Measurements from ENCODE around the gene CUEDC2. TPM values are rescaled to one million over a fixed set of nuclear protein-coding genes. Genes with fewer than 3 reads are reported as not detected.

CUEDC2 gene
- total and polyA plus RNA-seq, 5 donors: 68.7 to 94.6 (median 73.1) TPM

DNA sequence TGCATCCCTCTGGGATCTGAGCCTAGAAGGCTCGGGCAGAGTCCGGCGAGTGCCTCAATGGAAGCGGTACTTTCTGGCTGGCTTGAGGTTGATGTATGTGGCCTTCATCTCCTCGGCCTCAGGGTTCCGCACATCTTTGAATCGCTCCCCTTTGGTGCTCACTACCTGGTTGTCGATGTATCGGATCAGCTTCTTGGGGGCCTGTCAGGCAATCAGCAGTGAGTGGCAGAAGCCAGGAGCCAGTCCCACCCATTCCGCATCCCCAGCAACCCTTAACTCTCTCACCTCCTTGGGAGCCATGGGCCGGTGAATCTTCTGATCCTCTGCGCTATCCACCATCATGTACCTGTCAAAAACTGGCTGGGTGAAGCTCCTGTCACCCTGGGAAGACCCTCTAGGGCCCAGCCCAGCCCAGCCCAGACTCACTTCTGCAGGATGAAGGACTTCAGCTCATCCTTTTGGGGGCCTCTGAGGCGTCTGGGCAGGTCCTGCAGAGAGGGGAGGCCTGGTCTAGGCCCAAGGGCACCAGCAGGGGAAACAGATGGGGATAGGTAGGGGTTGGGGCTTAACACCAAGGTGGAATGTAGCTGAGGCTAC, 8.9 kb downstream of the CUEDC2 start:
- H3K9me3 ChIP-seq (ENCODE audit: control insufficient read depth, low read length): no peaks in the 10 kb centered on the region
- H3K27ac ChIP-seq (ENCODE audit: low read length): no peak overlapping the region
- intact Hi-C loops (cut with DNase I): no loop called here
- H3K4me3 ChIP-seq (ENCODE audit: low read length): no peak overlapping the region
- 90% methylated on average over 13 of the region's 13 CpGs for WGBS
- H3K27me3 ChIP-seq (ENCODE audit: control insufficient read depth, insufficient read depth): no peaks in the 10 kb centered on the region
- DNase-seq: no peak
- peaks cover 3% of the 10 kb centered on the region for H3K4me1 ChIP-seq (ENCODE audit: control insufficient read depth, insufficient read depth, low read length)
- no peak for ATAC-seq

DNA sequence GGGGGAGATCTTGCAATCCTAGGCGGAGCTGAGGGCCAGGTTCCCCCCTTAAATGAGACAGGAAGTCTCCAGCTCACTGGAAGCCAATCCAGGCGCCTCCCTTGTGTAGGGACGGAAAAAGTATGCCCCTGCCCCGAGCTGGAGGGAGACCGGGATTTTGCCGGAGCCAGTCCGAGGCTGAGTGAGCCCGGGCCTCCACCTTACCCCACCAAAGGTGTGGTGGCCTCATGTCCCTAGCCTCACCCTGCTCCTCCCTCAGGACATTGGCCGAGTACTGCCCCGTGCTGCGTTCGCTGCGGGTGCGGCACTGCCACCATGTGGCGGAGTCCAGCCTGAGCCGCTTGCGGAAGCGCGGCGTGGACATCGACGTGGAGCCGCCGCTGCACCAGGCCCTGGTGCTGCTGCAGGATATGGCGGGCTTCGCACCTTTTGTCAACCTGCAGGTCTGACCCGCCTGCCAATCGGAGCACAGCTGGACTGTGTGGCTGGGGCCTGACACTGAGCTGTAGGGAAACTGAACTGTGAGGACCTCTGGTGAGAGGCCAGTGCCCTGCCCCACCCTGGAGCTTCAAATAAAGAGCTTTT, 9.7 kb downstream of the CUEDC2 start:
- DNase-seq (peak; percentile 82 to 92 (median 91)), ATAC-seq (peak; percentile 62 to 65)
- H3K27me3 ChIP-seq (ENCODE audit: control insufficient read depth, insufficient read depth): no peaks in the 10 kb centered on the region
- peak overlapping the region; percentile 40 for H3K27ac ChIP-seq (ENCODE audit: low read length)
- H3K9me3 ChIP-seq (ENCODE audit: control insufficient read depth, low read length): no peaks in the 10 kb centered on the region
- intact Hi-C loops (cut with DNase I): no loop called here
- 7% methylated on average over 28 of the region's 28 CpGs for WGBS
- peak overlapping the region; percentile 58 for H3K4me3 ChIP-seq (ENCODE audit: low read length)
- H3K4me1 ChIP-seq (ENCODE audit: control insufficient read depth, insufficient read depth, low read length): peaks cover 3% of the 10 kb centered on the region

DNA sequence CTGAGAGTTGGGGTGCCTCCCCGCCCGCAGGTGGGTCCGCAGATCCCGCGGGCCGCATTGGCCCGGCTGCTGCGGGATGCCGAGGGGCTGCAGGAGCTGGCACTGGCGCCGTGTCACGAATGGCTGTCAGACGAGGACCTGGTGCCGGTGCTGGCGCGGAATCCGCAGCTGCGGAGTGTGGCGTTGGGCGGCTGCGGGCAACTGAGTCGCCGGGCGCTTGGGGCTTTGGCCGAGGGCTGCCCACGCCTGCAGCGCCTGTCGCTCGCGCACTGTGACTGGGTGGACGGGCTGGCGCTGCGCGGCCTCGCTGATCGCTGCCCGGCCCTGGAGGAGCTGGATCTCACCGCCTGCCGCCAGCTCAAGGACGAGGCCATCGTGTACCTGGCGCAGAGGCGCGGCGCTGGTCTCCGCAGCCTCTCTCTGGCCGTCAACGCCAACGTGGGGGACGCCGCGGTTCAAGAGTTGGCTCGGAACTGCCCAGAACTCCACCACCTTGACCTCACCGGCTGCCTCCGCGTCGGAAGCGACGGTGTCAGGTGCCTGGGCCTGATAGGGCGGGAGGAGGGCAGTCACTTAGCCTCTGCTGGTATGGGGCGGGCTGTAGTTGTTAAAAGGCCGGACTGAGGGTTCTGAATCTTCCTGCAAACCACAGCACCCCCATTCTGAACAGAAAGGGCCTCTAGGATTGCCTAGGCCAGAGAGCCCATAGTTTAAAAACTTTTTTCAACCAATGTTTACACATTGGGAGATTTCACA, 10.4 kb downstream of the CUEDC2 start:
- intact Hi-C loops (cut with DNase I): no loop called here
- Histone ChIP-seq H3K9me3 (ENCODE audit: control insufficient read depth, low read length) (no peaks in the 10 kb centered on the region), H3K27ac (ENCODE audit: low read length) (peak overlapping the region; percentile 69), H3K4me3 (ENCODE audit: low read length) (peak overlapping the region; percentile 58), H3K27me3 (ENCODE audit: control insufficient read depth, insufficient read depth) (no peaks in the 10 kb centered on the region), H3K4me1 (ENCODE audit: control insufficient read depth, insufficient read depth, low read length) (peaks cover 3% of the 10 kb centered on the region)
- under 1% methylated on average over 62 of the region's 62 CpGs for WGBS
- peak; percentile 3 to 8 for ATAC-seq
- peak in 2 of 3 donors; percentile 75 to 76 for DNase-seq

DNA sequence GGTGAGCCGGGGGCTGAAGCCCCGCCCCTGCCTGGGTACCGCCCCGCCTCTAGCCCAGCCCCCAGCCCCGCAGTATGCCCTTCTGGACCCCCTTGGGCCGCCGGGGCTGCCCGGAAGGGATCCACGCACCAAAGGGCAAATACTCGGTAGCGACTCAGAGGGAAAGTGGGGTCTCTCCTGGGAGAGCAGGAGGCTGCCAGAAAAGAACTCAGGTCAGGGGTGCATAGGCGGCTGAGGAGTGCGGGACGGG, 10.9 kb downstream of the CUEDC2 start:
- intact Hi-C loops (cut with DNase I): no loop called here

DNA sequence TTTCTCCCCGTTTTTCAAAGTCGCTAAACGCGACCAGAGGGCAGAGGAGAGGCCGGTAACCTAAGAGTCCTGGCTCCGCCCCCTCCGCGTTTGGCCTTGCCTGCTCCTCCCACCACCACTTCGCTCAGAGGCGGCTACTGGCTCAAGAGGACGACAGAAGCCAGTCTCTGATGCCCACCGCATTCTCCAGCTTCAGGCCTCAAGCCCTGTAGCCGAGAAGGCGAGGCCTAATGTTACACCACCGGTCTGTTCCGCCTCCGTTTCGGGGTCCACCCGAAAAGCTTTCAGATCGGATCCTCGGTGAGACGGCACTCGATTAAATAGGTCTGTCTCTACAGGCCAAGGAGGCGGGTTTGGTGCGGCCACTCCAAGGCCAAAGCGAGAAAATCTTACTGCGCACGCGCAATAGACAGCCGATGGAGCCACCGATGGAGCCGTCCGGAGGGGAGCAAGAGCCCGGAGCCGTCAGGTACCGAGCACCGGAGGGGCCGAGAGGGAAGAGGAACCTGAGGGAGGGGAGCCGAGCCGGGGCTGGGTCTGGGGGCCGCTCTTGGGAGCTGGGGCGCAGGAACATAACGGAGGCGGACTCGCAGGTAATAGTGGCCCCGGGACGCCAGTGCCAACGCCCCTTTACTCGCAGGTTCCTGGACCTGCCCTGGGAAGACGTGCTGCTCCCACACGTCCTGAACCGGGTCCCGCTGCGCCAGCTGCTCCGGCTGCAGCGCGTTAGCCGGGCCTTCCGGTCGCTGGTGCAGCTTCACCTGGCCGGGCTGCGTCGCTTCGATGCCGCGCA, 11.5 kb downstream of the CUEDC2 start, which contains the start of gene FBXL15:
FBXL15 (plus strand) TSS at position 123 of the 793 bp plus-strand sequence; CDS start at position 417, 294 bp downstream.
- peaks cover 3% of the 10 kb centered on the region for H3K4me1 ChIP-seq (ENCODE audit: control insufficient read depth, insufficient read depth, low read length)
- no peaks in the 10 kb centered on the region for H3K9me3 ChIP-seq (ENCODE audit: control insufficient read depth, low read length)
- no peaks in the 10 kb centered on the region for H3K27me3 ChIP-seq (ENCODE audit: control insufficient read depth, insufficient read depth)
- intact Hi-C loops (cut with DNase I): no loop called here
- DNase-seq (peak; percentile 96 to 98 (median 97)), ATAC-seq (peak; percentile 88)
- H3K27ac ChIP-seq (ENCODE audit: low read length): peak within 1 kb of the TSS; percentile 92
- peak within 1 kb of the TSS; percentile 58 for H3K4me3 ChIP-seq (ENCODE audit: low read length)
- WGBS: under 1% methylated on average over 66 of the region's 66 CpGs

More for the DNA sequence above, 10.9 kb downstream of the CUEDC2 start:
- under 1% methylated on average over 14 of the region's 14 CpGs for WGBS
- no peaks in the 10 kb centered on the region for H3K27me3 ChIP-seq (ENCODE audit: control insufficient read depth, insufficient read depth)
- peak overlapping the region; percentile 69 for H3K27ac ChIP-seq (ENCODE audit: low read length)
- no peak for DNase-seq
- peaks cover 3% of the 10 kb centered on the region for H3K4me1 ChIP-seq (ENCODE audit: control insufficient read depth, insufficient read depth, low read length)
- H3K9me3 ChIP-seq (ENCODE audit: control insufficient read depth, low read length): no peaks in the 10 kb centered on the region
- peak overlapping the region; percentile 58 for H3K4me3 ChIP-seq (ENCODE audit: low read length)
- no peak for ATAC-seq

DNA sequence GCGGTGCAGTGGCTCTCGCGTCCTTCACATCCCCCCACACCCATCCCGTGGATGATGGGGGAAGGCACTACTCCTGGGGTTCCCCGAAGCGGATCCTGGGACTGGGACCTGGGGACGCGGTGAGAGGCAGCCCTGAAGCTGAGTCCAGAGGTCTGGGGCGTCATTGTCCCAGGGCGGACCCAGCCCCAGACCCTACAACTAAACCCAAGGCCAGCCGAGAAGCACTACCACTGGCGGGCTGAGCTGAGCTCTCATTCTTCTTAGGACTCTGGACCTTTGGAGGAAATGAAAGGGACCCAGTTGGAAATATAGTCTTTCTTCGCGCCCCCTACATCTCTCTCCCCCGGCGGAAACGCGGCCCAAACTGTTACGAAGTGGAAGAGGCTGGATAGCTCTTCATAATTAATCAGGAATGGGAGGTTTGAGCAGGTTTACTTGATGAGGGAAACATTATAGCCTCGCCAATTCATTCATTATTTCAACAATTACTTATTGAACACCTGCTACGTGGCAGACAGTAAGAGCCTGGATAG, 12.1 kb downstream of the CUEDC2 start:
- no peaks in the 10 kb centered on the region for H3K9me3 ChIP-seq (ENCODE audit: control insufficient read depth, low read length)
- H3K4me3 ChIP-seq (ENCODE audit: low read length): peak overlapping the region; percentile 58
- peak overlapping the region; percentile 92 for H3K27ac ChIP-seq (ENCODE audit: low read length)
- WGBS: 2% methylated on average over 21 of the region's 21 CpGs
- intact Hi-C loops (cut with DNase I): no loop called here
- peaks cover 3% of the 10 kb centered on the region for H3K4me1 ChIP-seq (ENCODE audit: control insufficient read depth, insufficient read depth, low read length)
- H3K27me3 ChIP-seq (ENCODE audit: control insufficient read depth, insufficient read depth): no peaks in the 10 kb centered on the region
- ATAC-seq (no peak), DNase-seq (peak in 1 of 3 donors; percentile 43)

DNA sequence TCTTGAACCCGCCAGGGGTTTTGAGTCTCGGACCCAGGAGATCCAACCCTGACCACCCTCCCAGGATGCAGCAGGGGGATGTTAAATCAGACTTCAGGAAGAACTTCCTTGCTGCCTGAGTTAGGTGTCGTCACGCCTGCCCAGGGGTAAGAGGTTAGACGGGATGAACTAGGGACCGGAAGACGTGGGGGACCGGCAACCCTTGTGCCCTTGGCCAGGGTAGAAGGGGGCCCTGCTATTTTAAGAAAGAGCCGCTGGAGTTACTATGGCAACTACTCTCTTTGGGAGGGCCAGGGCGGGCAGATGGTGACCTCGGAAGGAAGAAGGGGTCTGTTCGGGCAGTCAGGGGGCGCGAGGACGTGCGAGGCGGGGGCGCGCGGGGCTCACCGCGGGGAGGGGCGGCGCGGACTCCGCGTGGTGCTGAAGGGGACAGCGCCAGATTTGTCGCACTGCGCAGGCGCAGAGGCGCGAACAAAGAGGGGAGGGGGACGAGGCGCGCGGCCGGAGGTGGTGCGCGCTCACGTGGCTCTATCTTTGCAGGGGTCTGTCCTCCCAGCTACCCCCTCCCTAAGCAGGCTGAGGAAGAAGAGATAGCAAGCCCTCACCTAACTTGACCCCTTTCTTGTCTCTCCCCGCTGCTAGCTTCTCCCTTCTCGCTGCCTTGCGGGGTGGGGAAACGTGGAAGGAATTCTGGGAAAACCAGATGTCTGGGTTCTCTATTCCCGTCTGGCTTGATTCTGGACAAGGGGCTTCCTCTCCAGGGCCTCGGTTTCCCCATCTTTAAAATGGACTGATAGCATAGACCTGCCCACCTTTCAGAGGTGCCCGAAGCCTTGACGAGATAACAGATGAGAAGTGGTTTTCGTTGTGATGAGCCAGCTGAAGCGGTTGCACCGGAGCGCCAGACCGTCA, 12.8 kb downstream of the CUEDC2 start:
- WGBS: under 1% methylated on average over 54 of the region's 54 CpGs
- Histone ChIP-seq H3K4me1 (ENCODE audit: control insufficient read depth, insufficient read depth, low read length) (peaks cover 3% of the 10 kb centered on the region), H3K4me3 (ENCODE audit: low read length) (peak overlapping the region; percentile 58), H3K9me3 (ENCODE audit: control insufficient read depth, low read length) (no peaks in the 10 kb centered on the region), H3K27ac (ENCODE audit: low read length) (no peak overlapping the region), H3K27me3 (ENCODE audit: control insufficient read depth, insufficient read depth) (no peaks in the 10 kb centered on the region)
- peak; percentile 2 to 12 for ATAC-seq
- DNase-seq: peak in 2 of 3 donors; percentile 79 to 85
- intact Hi-C loops (cut with DNase I): no loop called here

DNA sequence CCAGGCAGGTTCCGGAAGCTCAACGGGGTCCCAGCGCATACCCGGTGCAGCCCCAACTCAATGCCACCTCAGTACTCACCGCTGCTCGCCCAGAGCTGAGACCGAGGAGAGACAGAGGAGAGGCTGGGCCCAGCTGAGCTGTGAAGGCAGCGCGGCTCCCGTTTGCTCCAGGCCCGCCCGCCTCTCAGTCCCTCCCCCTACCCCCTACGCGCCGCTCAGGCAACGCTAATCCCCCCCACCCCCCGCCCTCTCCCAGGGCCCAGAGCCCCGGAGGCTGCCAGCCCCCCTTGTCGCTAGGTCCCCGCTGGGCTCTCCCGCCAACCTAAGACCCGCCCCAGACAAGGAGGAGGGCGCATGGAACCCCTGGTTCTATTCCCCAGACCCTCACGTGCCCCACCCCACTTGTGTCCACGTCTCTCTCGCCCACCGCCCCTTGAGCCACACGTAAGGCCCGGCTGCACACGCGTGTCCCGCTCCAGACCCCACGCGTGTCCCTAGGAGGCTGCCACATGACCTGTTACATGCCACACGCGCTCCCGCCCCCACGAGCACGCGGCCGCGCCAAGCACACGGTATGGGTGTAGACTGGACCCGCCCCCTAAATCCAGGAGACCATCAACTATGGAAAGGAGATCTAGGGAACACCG, 13.6 kb downstream of the CUEDC2 start, which contains the start of gene PSD:
PSD (minus strand) TSS at position 164 of the 647 bp plus-strand sequence. CDS start 1,747 bp downstream, outside the sequence.
- WGBS: 2% methylated on average over 45 of the region's 45 CpGs
- intact Hi-C loops (cut with DNase I): no loop called here
- Histone ChIP-seq H3K9me3 (ENCODE audit: control insufficient read depth, low read length) (no peaks in the 10 kb centered on the region), H3K27me3 (ENCODE audit: control insufficient read depth, insufficient read depth) (no peaks in the 10 kb centered on the region), H3K27ac (ENCODE audit: low read length) (no peak within 1 kb of the TSS), H3K4me3 (ENCODE audit: low read length) (peak within 1 kb of the TSS; percentile 8), H3K4me1 (ENCODE audit: control insufficient read depth, insufficient read depth, low read length) (peaks cover 3% of the 10 kb centered on the region)
- DNase-seq: peak in 1 of 3 donors; percentile 56
- no peak for ATAC-seq

DNA sequence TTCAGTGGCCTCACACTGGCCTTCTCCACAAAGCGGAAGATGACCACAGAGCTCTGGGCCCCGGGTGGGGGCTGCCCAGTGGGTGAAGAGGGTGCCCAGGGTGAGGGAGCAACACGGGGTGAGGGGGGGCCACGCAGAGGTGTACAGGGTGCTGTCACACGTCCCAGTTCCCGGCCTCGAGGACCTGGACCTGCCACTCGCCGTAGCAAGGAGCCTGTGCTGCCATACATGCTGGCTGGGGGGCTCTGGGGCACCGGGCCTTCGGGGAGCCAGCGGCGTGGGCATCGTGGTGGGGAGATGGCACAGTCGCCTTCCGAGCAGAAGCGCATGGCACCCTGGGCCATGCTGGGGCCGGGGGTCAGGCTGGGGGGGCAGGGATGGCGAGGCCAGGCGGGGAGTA, 15.7 kb downstream of the CUEDC2 start:
- Histone ChIP-seq H3K4me3 (ENCODE audit: low read length) (no peak overlapping the region), H3K27me3 (ENCODE audit: control insufficient read depth, insufficient read depth) (no peaks in the 10 kb centered on the region), H3K4me1 (ENCODE audit: control insufficient read depth, insufficient read depth, low read length) (peaks cover 3% of the 10 kb centered on the region), H3K9me3 (ENCODE audit: control insufficient read depth, low read length) (no peaks in the 10 kb centered on the region), H3K27ac (ENCODE audit: low read length) (no peak overlapping the region)
- DNase-seq: peak in 2 of 3 donors; percentile 10 to 51
- WGBS: 83% methylated on average over 20 of the region's 20 CpGs
- intact Hi-C loops (cut with DNase I): no loop called here
- ATAC-seq: no peak
